GM18867 (cell line): ENCODE data around the gene IGSF5.
"Not testable (repeated sequence)": the region's sequence is repeated elsewhere in the genome, so short reads cannot be mapped to it uniquely, and the experiment has no call there.

Source experiments
- ATAC-seq: cut with Tn5 transposase; IDR thresholded peaks from one replicate; pipeline ENCODE4 v1.9.1; 2021; ENCODE audit warnings: mild to moderate bottlenecking, moderate library complexity; ENCODE audit not compliant: unreplicated experiment

Gene IGSF5

DNA sequence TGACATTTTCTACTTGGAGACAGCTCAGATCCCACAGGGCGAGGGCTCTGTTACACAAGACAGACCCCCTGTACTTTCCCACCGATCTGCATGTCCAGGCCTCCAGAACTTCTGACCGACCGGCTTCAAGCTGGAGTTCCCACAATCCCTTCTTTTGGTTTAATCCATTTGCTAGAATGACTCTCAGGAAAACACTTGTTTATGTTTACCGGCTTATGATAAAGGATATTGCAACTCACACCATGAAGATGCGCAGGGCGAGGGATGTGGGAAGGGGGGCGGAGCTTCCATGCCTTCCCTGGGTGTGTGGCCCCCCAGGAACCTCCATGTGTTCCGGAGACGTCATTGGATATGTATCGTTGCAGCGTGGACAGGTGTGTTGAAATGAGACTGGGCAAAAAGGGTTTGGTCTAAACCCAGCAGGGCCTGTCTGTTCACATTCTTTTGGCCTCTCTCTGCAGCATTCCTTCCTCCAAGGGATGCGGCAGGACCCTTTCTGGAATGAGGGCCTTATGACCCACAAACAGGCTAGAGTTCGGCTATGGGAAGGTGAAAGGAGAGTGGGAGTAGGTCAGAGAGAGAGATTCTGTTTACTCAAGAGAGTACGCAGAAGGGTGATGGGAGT lies 7.5 kb upstream of the IGSF5 start:
- ATAC-seq = no peak

DNA sequence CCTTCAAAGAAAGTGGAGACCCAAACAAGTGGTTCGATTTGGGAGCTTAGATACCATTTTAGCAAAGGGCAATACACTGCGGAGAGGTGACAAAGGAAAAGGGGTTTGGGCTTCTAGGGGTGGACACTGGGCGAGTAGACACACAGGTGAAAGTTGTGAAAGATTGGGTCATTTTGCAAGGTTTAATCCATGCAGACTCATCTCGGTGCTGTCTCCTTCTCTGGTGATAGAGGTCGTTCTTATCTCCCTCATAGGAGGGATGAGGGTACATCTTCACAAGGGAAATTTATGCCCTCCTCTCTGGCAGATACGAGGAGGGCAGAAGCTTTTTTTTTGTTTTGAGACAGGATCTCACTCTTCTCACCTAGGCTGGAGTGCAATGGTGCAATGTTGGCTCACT lies 6.4 kb upstream of the IGSF5 start:
- ATAC-seq = no peak

- not testable (repeated sequence) for ATAC-seq
Measured at GRCh38 chr21:39739531-39739930, 5.5 kb upstream of the IGSF5 start.

DNA sequence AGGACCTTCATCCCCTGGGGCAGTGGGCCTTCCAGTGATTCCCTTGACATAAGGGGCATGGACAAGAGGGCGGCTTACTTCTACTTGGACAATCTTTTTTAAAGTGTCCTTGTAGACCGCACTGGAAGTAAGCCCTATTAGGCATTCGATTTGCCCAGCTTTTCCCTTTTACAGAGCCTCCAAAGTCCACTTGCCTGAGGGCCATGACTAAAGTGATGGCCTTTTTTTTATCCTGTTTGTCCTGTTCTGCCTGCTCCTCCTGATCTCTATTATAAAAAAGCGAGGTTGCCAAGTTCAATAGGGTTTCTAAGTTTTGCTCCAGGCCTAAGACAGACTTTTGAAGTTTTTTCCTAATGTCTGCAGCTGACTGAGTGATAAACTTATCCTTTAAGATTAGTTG lies 2.4 kb upstream of the IGSF5 start:
- not testable (repeated sequence) for ATAC-seq

DNA sequence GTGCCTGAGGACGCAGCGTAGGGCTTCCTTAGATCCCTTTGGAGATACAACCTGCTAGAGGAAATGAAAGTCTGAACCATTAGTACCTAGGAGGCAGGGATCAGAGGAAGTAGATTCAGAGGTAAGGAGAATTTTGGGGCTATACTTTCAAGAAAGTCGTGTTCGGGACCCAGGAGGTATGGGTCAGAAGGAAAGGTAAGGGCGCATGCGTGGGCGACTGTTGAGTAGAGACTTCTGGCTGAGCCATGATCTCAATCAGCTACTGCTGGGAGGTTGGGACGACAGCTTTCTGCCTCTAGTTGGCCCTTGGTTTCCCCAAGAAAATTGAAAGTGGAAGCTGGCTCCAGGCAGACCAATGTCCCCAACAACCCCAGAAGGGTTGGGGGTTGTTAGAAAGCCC lies 349 bp downstream of the IGSF5 start:
- ATAC-seq = not testable (repeated sequence)

DNA sequence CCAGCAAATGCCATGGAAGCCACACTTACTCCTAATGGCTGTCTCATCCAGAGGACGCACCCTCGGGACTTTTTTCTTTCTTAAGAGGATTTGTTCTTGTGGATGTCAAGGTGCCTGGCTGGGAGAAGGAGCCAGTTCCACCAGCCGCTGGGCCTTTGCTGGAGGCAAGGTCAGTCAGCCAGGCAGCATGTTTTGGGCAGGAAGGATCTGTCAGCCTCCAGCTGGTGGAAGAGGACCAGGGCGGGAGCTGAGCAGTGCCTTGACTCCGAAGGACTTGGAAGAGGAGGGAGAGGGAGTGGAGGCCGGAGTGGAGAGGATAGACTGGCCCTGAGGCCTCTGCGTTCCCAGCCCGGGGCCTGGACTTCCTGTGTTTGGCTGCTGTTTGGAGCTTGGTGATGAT lies 5.7 kb downstream of the IGSF5 start:
- ATAC-seq = no peak

- no peak for ATAC-seq
Measured at GRCh38 chr21:39754811-39755210, 9.8 kb downstream of the IGSF5 start.

GRCh38 chr21:39756285-39756684 lies 11.3 kb downstream of the IGSF5 start:
- ATAC-seq = no peak

DNA sequence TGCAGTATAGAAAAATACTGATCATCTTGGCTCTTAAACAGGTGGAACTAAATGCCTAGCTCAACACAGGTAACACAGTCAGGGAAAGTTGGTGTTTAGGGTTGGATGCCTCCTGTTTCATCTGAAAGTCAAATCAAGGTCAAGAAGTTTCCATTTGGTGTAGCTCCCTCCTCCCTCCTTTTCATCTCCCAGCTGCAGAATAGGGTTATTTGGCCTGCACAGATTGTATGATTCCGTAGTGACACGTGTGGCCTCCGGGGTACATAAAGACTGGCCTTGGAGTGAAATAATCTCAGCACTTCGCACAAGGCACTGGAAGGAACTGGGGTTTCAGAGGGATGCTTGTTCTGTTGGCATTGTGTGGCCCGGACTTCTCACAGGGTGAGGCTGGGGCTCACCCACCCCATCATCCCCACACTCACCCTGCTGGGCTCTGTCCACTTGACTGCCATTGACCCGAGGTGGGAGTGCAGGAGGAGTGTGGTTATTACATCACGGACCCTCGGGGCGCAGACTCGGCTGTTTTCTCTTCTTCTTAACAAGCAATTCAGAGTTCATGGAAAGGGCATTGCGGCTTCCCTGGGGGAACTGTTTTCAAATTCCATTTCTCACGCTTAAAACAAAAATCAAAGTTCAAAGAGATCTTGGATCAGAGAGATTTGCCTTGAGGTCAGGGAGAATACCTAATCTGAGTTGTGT lies 18.4 kb downstream of the IGSF5 start:
- ATAC-seq = no peak

DNA sequence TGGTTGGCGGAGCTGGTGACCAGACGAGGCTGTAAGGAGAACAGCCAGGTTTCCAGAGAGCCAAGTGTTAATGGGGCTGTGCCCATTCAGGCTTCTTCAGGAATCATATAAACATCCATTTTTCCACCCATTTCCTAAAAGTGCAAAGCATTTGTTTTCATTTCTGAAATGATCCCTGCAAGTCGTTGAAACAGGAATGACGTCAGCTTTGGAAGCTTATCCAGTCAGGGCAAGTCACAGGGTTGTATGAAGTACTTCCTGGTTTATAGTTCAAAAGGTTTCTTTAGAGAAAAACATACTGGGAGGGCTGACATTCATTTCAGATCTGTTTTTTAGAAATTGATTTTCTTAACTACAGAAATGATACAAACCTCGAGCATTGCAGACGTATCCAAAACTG lies 29.2 kb downstream of the IGSF5 start:
- no peak for ATAC-seq

DNA sequence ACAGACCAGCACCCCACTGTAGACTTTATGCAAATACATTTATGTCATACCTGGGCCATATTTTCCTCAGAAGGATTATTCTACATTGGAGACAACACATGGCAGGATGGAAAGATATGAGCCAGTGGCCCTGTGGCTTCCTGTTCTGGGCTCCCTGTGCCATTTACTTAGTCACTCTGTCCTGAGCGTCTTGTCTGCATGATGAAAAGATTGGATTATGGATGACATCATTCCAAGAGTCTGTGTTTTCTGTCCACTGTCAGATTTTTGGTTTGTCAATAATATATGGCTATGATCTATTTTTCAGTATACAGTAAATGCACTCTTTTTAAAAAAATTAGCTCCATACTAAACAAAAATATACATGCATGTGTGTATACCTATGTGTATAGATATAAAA lies 30.8 kb downstream of the IGSF5 start:
- no peak for ATAC-seq

DNA sequence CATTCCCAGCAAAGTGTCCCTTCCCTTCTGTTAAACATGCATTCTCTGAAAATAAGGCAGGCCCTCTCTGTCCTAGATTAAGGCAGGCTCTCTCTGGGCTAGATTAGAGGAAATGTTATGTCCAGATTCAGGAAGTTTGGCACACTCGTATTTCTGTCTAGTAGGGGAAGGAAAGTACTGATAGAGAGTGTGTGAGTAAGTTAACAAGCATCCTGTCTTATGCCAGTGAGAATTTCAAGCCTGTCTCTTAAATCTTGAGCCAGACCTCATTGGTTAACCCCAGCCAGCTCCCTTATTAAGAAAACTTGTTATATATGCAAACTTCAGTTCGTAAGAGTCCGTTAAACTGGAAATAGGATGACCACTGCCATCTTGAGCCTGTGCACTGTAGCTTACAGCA lies 31.6 kb downstream of the IGSF5 start:
- no peak for ATAC-seq

GRCh38 chr21:39781331-39781730 lies 36.3 kb downstream of the IGSF5 start:
- ATAC-seq = no peak

- no peak for ATAC-seq
Measured at GRCh38 chr21:39788383-39788782, 43.4 kb downstream of the IGSF5 start.

GRCh38 chr21:39796466-39796865 lies 51.5 kb downstream of the IGSF5 start:
- no peak for ATAC-seq

- ATAC-seq = no peak
Measured at GRCh38 chr21:39799178-39799577, 54.2 kb downstream of the IGSF5 start.

GRCh38 chr21:39800311-39800710 lies 55.3 kb downstream of the IGSF5 start:
- no peak for ATAC-seq

DNA sequence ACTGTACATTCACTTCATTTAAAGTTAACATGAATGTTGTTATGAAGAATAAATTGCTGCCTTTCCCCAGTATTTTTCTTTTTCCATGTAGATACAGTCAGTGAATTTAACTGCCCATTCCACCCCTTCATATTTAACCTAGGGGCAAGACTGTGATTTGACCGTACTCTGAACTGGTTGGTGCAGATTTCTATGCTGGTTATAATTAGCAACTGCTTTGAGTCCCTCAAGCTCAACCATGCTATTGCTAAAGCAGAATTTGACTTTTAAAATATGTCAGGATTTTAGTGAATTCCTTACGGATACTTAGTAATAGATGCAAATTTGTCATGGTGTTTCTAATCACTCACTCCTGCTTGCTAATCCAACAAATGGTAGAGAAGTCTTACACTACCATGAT lies 57.2 kb downstream of the IGSF5 start:
- no peak for ATAC-seq

GRCh38 chr21:39803393-39803792 lies 58.4 kb downstream of the IGSF5 start:
- no peak for ATAC-seq

GRCh38 chr21:39804240-39804639 lies 59.3 kb downstream of the IGSF5 start:
- no peak for ATAC-seq

DNA sequence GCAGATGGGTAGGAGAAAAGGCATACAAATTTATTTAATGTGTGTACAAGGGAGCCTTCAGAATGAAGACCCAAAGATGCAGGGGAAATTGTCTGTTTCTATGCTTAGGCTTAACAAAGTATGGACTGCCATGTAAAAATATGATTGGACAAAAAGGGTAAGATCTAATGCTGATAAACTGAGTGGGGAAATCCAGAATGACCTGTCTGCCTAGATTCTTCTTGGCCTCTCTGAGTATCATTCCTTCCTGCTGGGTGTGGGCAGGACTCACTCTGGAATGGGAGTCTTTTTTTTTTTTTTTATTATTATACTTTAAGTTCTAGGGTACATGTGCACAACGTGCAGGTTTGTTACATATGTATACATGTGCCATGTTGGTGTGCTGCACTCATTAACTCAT lies 61.0 kb downstream of the IGSF5 start:
- no peak for ATAC-seq

GRCh38 chr21:39807738-39808137 lies 62.8 kb downstream of the IGSF5 start:
- ATAC-seq = no peak

DNA sequence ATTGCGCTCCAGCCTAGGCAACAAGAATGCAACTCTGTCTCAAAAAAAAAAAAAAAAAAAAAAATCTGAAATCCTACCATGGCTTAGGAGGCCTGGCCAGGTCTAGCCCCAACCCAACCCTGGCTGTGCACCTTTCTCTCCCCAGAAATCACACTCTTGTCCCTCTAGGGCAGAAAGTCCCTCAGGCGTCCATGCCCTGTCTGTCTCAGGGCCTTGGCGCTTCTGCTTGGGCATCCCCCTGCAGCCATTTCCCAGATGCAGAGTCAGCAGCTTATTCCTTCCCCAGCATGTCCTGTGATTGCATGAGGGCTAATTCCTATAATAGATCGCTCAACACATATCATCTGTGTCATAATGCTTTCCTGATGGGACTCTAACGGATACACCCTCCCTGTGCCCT lies 65.0 kb downstream of the IGSF5 start:
- ATAC-seq = no peak
